GM18858 (cell line): ENCODE results near the gene GYPC.
"Not testable (repeated sequence)": the region's sequence is repeated elsewhere in the genome, so short reads cannot be mapped to it uniquely, and the experiment has no call there.

Source experiments
- ATAC-seq: cut with Tn5 transposase; IDR thresholded peaks from one replicate; pipeline ENCODE4 v1.9.1; 2021; ENCODE audit not compliant: unreplicated experiment

GYPC gene

GRCh38 chr2:126655500-126656430 is at the start of gene GYPC:
GYPC (plus strand) TSS chr2:126656158; CDS start chr2:126656264, 106 bp downstream.
- peak; percentile 21 for ATAC-seq

- ATAC-seq, result no peak
These were observed 41.3 kb upstream of the GYPC start for GRCh38 chr2:126614524-126615227.

GRCh38 chr2:126616606-126617069 is 39.3 kb upstream of the GYPC start:
- peak; percentile 52 for ATAC-seq

GRCh38 chr2:126620302-126620701 is 35.7 kb upstream of the GYPC start:
- ATAC-seq, result no peak

- no peak for ATAC-seq
These were observed 33.0 kb upstream of the GYPC start for GRCh38 chr2:126623000-126623399.

- no peak for ATAC-seq
These were observed 28.3 kb upstream of the GYPC start for GRCh38 chr2:126627643-126628042.

- no peak for ATAC-seq
These were observed 21.6 kb upstream of the GYPC start for GRCh38 chr2:126634273-126634861.

GRCh38 chr2:126635281-126635680 is 20.7 kb upstream of the GYPC start:
- no peak for ATAC-seq

- ATAC-seq, result no peak
These were observed 20.2 kb upstream of the GYPC start for GRCh38 chr2:126635736-126636135.

- no peak for ATAC-seq
These were observed 18.6 kb upstream of the GYPC start for GRCh38 chr2:126637386-126637785.

- no peak for ATAC-seq
These were observed 17.2 kb upstream of the GYPC start for GRCh38 chr2:126638746-126639145.

- ATAC-seq, result no peak
These were observed 16.7 kb upstream of the GYPC start for GRCh38 chr2:126639276-126639675.

- ATAC-seq, result not testable (repeated sequence)
These were observed 14.7 kb upstream of the GYPC start for GRCh38 chr2:126641294-126641693.

- no peak for ATAC-seq
These were observed 13.9 kb upstream of the GYPC start for GRCh38 chr2:126642031-126642430.

- no peak for ATAC-seq
These were observed 12.5 kb upstream of the GYPC start for GRCh38 chr2:126643431-126643830.

GRCh38 chr2:126643972-126644371 is 12.0 kb upstream of the GYPC start:
- ATAC-seq, result no peak

- peak; percentile 86 for ATAC-seq
These were observed 11.2 kb upstream of the GYPC start for GRCh38 chr2:126644630-126645191.

- peak; percentile 61 for ATAC-seq
These were observed 10.7 kb upstream of the GYPC start for GRCh38 chr2:126645211-126645618.

GRCh38 chr2:126646026-126646425 is 9.9 kb upstream of the GYPC start:
- ATAC-seq, result no peak

- not testable (repeated sequence) for ATAC-seq
These were observed 8.1 kb upstream of the GYPC start for GRCh38 chr2:126647714-126648344.

- ATAC-seq, result not testable (repeated sequence)
These were observed 7.6 kb upstream of the GYPC start for GRCh38 chr2:126648345-126648786.
